SJSA1 (cell line): ENCODE data around the gene STKLD1. TPM values are rescaled to one million over a fixed set of nuclear protein-coding genes. Genes with fewer than 3 reads are reported as not detected.

Source experiments
- DNase-seq, 2 experiments: peaks; one replicate each; pipeline ENCODE4 v3.0.0-alpha.2; 2015 to 2020; ENCODE audit warnings: low spot score in 2 of 2, low read depth in 1 of 2
- H3K27ac ChIP-seq: fragments of 250-450 bp; sonication (Bioruptor Pico); 2 replicates; pipeline ENCODE4 v1.5.1; 2020; ENCODE audit warnings: mild to moderate bottlenecking, moderate library complexity
- H3K27me3 ChIP-seq: fragments of 250-450 bp; sonication (Bioruptor Pico); replicated peaks from 2 replicates; pipeline ENCODE4 v1.5.1; 2020; ENCODE audit warnings: mild to moderate bottlenecking, moderate library complexity
- H3K36me3 ChIP-seq: fragments of 250-450 bp; sonication (Bioruptor Pico); 2 replicates; pipeline ENCODE4 v1.5.1; 2020; ENCODE audit warnings: mild to moderate bottlenecking
- H3K4me1 ChIP-seq: fragments of 250-450 bp; sonication (Bioruptor Pico); replicated peaks from 2 replicates; pipeline ENCODE4 v1.6.1; 2021; ENCODE audit warnings: mild to moderate bottlenecking
- H3K4me3 ChIP-seq: fragments of 250-450 bp; sonication (Bioruptor Pico); 2 replicates; pipeline ENCODE4 v1.5.1; 2020; ENCODE audit warnings: mild to moderate bottlenecking
- H3K9me3 ChIP-seq: fragments of 250-450 bp; sonication (Bioruptor Pico); replicated peaks from 2 replicates; pipeline ENCODE4 v1.5.1; 2020; ENCODE audit warnings: mild to moderate bottlenecking
- total RNA-seq: library from RNA; depleted of rRNA; stranded (reverse); fragments of >200 nt; shearing (Covaris generic); gene quantifications from 2 replicates; pipeline ENCODE4 v1.2.3, GENCODE V29; 2014

STKLD1 gene
- total RNA-seq, 1 experiment from 2014 or later = 0.63 TPM

GRCh38 chr9:133361507-133362092, 14.6 kb upstream of the STKLD1 start:
- H3K27me3 ChIP-seq = no peaks in the 10 kb centered on the region
- H3K36me3 ChIP-seq = peaks cover 87% of the 10 kb centered on the region
- H3K27ac ChIP-seq = no peak overlapping the region
- no peaks in the 10 kb centered on the region for H3K9me3 ChIP-seq
- no peak for DNase-seq
- no peak overlapping the region for H3K4me3 ChIP-seq
- H3K4me1 ChIP-seq = peaks cover 6% of the 10 kb centered on the region

- H3K4me1 ChIP-seq = no peaks in the 10 kb centered on the region
- peaks cover 92% of the 10 kb centered on the region for H3K36me3 ChIP-seq
- H3K9me3 ChIP-seq = no peaks in the 10 kb centered on the region
- H3K27me3 ChIP-seq = no peaks in the 10 kb centered on the region
- H3K4me3 ChIP-seq = no peak overlapping the region
- H3K27ac ChIP-seq = no peak overlapping the region
- DNase-seq = no peak
Measured at GRCh38 chr9:133362359-133363044, 13.7 kb upstream of the STKLD1 start.

GRCh38 chr9:133366435-133366834, 9.7 kb upstream of the STKLD1 start:
- Histone ChIP-seq H3K4me1 (no peaks in the 10 kb centered on the region), H3K9me3 (no peaks in the 10 kb centered on the region), H3K27me3 (no peaks in the 10 kb centered on the region), H3K4me3 (no peak overlapping the region), H3K27ac (no peak overlapping the region), H3K36me3 (peaks cover 97% of the 10 kb centered on the region)
- no peak for DNase-seq

- Histone ChIP-seq H3K27me3 (no peaks in the 10 kb centered on the region), H3K4me3 (no peak overlapping the region), H3K9me3 (no peaks in the 10 kb centered on the region), H3K4me1 (no peaks in the 10 kb centered on the region), H3K36me3 (peaks cover 97% of the 10 kb centered on the region), H3K27ac (no peak overlapping the region)
- DNase-seq = no peak
Measured at GRCh38 chr9:133367221-133367620, 8.9 kb upstream of the STKLD1 start.

GRCh38 chr9:133367778-133368177, 8.4 kb upstream of the STKLD1 start:
- Histone ChIP-seq H3K4me3 (no peak overlapping the region), H3K9me3 (no peaks in the 10 kb centered on the region), H3K4me1 (no peaks in the 10 kb centered on the region), H3K27me3 (no peaks in the 10 kb centered on the region), H3K36me3 (peaks cover 97% of the 10 kb centered on the region), H3K27ac (no peak overlapping the region)
- no peak for DNase-seq

- no peaks in the 10 kb centered on the region for H3K27me3 ChIP-seq
Measured at GRCh38 chr9:133368249-133368881, 7.8 kb upstream of the STKLD1 start.

GRCh38 chr9:133369422-133369821, 6.7 kb upstream of the STKLD1 start:
- no peak for DNase-seq
- Histone ChIP-seq H3K27ac (no peak overlapping the region), H3K36me3 (peaks cover 94% of the 10 kb centered on the region), H3K4me1 (peaks cover 4% of the 10 kb centered on the region; the same call in 1 of the 2 replicates), H3K9me3 (no peaks in the 10 kb centered on the region), H3K4me3 (no peak overlapping the region), H3K27me3 (no peaks in the 10 kb centered on the region)

More at GRCh38 chr9:133368249-133368881, 7.8 kb upstream of the STKLD1 start:
- no peak for DNase-seq
- H3K27ac ChIP-seq = no peak overlapping the region
- H3K36me3 ChIP-seq = peaks cover 97% of the 10 kb centered on the region
- no peak overlapping the region for H3K4me3 ChIP-seq
- H3K9me3 ChIP-seq = no peaks in the 10 kb centered on the region
- H3K4me1 ChIP-seq = no peaks in the 10 kb centered on the region

- Histone ChIP-seq H3K27ac (no peak overlapping the region), H3K9me3 (no peaks in the 10 kb centered on the region), H3K4me1 (peaks cover 4% of the 10 kb centered on the region; the same call in 1 of the 2 replicates), H3K27me3 (no peaks in the 10 kb centered on the region), H3K36me3 (peaks cover 93% of the 10 kb centered on the region), H3K4me3 (no peak overlapping the region)
- DNase-seq = no peak
Measured at GRCh38 chr9:133369933-133370332, 6.2 kb upstream of the STKLD1 start.

GRCh38 chr9:133370685-133371084, 5.5 kb upstream of the STKLD1 start:
- no peak overlapping the region for H3K27ac ChIP-seq
- DNase-seq = no peak
- H3K4me3 ChIP-seq = no peak overlapping the region
- peaks cover 93% of the 10 kb centered on the region for H3K36me3 ChIP-seq
- peaks cover 4% of the 10 kb centered on the region; the same call in 1 of the 2 replicates for H3K4me1 ChIP-seq
- 0 out of 2 replicates have a peak, but pooled peaks cover 2% of the 10 kb centered on the region for H3K9me3 ChIP-seq
- no peaks in the 10 kb centered on the region for H3K27me3 ChIP-seq

- peaks cover 4% of the 10 kb centered on the region; the same call in 1 of the 2 replicates for H3K4me1 ChIP-seq
- H3K36me3 ChIP-seq = peaks cover 89% of the 10 kb centered on the region
- no peak overlapping the region for H3K4me3 ChIP-seq
- 0 out of 2 replicates have a peak, but pooled peaks cover 3% of the 10 kb centered on the region for H3K9me3 ChIP-seq
- DNase-seq = no peak
- no peaks in the 10 kb centered on the region for H3K27me3 ChIP-seq
- H3K27ac ChIP-seq = no peak overlapping the region
Measured at GRCh38 chr9:133371261-133371711, 4.9 kb upstream of the STKLD1 start.

- DNase-seq = no peak
- H3K36me3 ChIP-seq = peaks cover 80% of the 10 kb centered on the region
- no peak overlapping the region for H3K27ac ChIP-seq
- no peak overlapping the region for H3K4me3 ChIP-seq
- 0 out of 2 replicates have a peak, but pooled peaks cover 3% of the 10 kb centered on the region for H3K9me3 ChIP-seq
- H3K27me3 ChIP-seq = no peaks in the 10 kb centered on the region
- peaks cover 8% of the 10 kb centered on the region for H3K4me1 ChIP-seq
Measured at GRCh38 chr9:133372144-133372543, 4.0 kb upstream of the STKLD1 start.

- Histone ChIP-seq H3K36me3 (peaks cover 55% of the 10 kb centered on the region), H3K9me3 (0 out of 2 replicates have a peak, but pooled peaks cover 3% of the 10 kb centered on the region), H3K27ac (peak overlapping the region; percentile 94), H3K27me3 (no peaks in the 10 kb centered on the region), H3K4me1 (peaks cover 8% of the 10 kb centered on the region), H3K4me3 (peak overlapping the region; percentile 99)
- peak in 1 of 2 experiments; percentile 50 for DNase-seq
Measured at GRCh38 chr9:133374612-133375115, 1.5 kb upstream of the STKLD1 start.

- DNase-seq = no peak
- Histone ChIP-seq H3K9me3 (0 out of 2 replicates have a peak, but pooled peaks cover 3% of the 10 kb centered on the region), H3K4me1 (peaks cover 8% of the 10 kb centered on the region), H3K4me3 (peak overlapping the region; percentile 99), H3K27ac (peak overlapping the region; percentile 94), H3K27me3 (no peaks in the 10 kb centered on the region), H3K36me3 (peaks cover 50% of the 10 kb centered on the region)
Measured at GRCh38 chr9:133375116-133375723, 946 bp upstream of the STKLD1 start.
